ENCODE data around the gene EXOC8.

Gene EXOC8

DNA sequence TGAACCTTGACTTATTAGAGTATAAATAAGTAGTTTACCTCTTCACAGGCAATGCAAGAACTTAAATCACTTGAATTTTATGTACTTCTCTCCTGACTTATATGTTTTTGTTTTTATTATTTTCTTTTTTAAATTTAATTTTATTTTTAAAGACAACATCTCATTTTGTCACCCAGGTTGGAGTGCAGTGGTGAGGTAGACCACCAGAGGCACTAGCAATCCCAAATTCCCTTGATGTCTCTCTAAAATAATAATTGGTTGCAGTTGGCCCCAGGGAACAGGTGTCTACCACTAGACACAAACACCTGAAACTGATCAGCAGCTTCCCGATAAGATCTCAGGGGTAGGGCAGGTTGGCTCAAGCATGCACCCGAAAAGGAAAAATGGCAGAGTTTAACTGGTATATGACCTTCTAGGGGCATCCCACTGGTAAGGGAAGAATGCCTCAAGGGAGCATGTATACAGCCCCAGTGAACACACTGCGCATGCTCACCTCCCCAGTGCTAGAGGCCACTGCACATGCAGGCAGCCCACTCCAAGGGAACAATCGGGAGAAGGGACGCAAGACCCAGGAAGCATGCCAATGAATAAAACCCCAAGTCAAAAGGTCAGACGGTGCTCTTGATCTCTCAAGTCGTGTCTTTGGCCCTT is 14.6 kb downstream of the EXOC8 start:
- Histone ChIP-seq H3K4me3 (ENCODE audit: severe bottlenecking) (no peak overlapping the region), H3K27ac (ENCODE audit: poor library complexity, severe bottlenecking) (no peak overlapping the region), H3K9me3 (ENCODE audit: severe bottlenecking) (no peaks in the 10 kb centered on the region), H3K27me3 (ENCODE audit: insufficient read depth, poor library complexity, severe bottlenecking) (no peaks in the 10 kb centered on the region), H3K4me1 (ENCODE audit: insufficient read depth, poor library complexity, severe bottlenecking) (no peaks in the 10 kb centered on the region), H3K36me3 (ENCODE audit: low read depth) (no peaks in the 10 kb centered on the region)
- TF ChIP-seq, protein P1, sequence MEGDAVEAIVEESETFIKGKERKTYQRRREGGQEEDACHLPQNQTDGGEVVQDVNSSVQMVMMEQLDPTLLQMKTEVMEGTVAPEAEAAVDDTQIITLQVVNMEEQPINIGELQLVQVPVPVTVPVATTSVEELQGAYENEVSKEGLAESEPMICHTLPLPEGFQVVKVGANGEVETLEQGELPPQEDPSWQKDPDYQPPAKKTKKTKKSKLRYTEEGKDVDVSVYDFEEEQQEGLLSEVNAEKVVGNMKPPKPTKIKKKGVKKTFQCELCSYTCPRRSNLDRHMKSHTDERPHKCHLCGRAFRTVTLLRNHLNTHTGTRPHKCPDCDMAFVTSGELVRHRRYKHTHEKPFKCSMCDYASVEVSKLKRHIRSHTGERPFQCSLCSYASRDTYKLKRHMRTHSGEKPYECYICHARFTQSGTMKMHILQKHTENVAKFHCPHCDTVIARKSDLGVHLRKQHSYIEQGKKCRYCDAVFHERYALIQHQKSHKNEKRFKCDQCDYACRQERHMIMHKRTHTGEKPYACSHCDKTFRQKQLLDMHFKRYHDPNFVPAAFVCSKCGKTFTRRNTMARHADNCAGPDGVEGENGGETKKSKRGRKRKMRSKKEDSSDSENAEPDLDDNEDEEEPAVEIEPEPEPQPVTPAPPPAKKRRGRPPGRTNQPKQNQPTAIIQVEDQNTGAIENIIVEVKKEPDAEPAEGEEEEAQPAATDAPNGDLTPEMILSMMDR (IDR thresholded peaks at IDR 0.05; ENCODE audit: poor library complexity, severe bottlenecking), result no peak
- DNase-seq (ENCODE audit: low spot score) (no peak), ATAC-seq (ENCODE audit: low read depth) (no peak)

DNA sequence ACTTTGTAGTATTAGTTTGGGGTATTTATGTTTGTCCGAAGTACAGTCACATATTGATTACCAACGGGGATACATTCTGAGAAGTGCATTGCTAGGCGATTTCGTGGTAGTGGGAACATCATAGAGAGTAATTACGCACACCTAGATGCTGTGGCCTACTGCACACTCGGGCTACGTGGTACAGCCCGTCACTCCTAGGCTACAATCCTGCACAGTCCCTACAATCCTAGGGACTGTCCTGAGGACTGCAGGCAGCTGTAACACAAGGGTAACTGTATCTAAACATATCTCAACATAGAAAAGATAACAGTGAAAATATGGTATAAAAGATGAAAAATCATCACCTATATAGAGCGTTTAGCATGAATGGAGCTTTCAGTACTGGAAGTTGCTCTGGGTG is 18.6 kb downstream of the EXOC8 start:
- H3K36me3 ChIP-seq (ENCODE audit: low read depth), result no peaks in the 10 kb centered on the region
- no peaks in the 10 kb centered on the region for H3K27me3 ChIP-seq (ENCODE audit: insufficient read depth, poor library complexity, severe bottlenecking)
- H3K27ac ChIP-seq (ENCODE audit: poor library complexity, severe bottlenecking), result no peak overlapping the region
- ATAC-seq (ENCODE audit: low read depth), result no peak
- TF ChIP-seq, protein P1 (IDR thresholded peaks at IDR 0.05; ENCODE audit: poor library complexity, severe bottlenecking), result no peak
- DNase-seq (ENCODE audit: low spot score), result no peak
- H3K9me3 ChIP-seq (ENCODE audit: severe bottlenecking), result no peaks in the 10 kb centered on the region
- H3K4me1 ChIP-seq (ENCODE audit: insufficient read depth, poor library complexity, severe bottlenecking), result no peaks in the 10 kb centered on the region
- no peak overlapping the region for H3K4me3 ChIP-seq (ENCODE audit: severe bottlenecking)

DNA sequence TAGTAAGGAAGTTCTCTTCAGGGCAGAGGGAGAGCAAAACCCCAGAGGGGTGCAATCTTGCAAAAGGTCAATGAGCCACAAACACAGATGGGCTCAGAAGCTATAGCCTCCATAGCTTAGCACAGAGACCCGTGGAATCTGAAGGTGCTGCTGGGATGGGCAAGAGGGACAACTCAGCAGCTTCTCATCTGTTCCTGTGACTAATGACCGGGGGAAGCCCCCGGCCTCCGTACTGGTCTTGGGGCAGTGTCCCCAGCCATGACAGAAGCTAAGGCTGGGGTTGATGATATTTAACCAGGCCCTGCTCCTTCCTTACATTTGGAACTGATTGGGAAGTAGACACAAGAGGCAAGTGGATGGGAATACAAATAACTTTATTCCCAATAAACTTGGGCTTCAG is 19.1 kb downstream of the EXOC8 start:
- Histone ChIP-seq H3K36me3 (ENCODE audit: low read depth) (no peaks in the 10 kb centered on the region), H3K9me3 (ENCODE audit: severe bottlenecking) (no peaks in the 10 kb centered on the region), H3K4me1 (ENCODE audit: insufficient read depth, poor library complexity, severe bottlenecking) (no peaks in the 10 kb centered on the region), H3K4me3 (ENCODE audit: severe bottlenecking) (no peak overlapping the region), H3K27ac (ENCODE audit: poor library complexity, severe bottlenecking) (no peak overlapping the region), H3K27me3 (ENCODE audit: insufficient read depth, poor library complexity, severe bottlenecking) (no peaks in the 10 kb centered on the region)
- ATAC-seq (ENCODE audit: low read depth) (no peak), DNase-seq (ENCODE audit: low spot score) (no peak)
- TF ChIP-seq, protein P1 (IDR thresholded peaks at IDR 0.05; ENCODE audit: poor library complexity, severe bottlenecking), result no peak

DNA sequence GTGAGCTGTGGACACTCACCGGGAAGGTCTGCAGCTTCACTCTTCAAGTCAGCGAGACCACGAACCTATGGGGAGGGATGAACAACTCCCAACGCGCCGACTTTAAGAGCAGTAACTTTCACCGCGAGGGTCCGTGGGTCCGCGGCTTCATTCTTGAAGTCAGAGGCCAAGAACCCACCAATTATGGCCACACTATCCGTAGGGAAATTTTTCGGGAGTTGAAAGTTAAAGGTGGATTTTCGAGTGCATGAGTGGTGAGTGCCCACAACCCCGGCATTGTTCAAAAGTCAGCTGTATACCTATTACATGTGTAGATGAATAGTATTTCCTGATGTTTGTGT is 19.7 kb downstream of the EXOC8 start:
- ATAC-seq (ENCODE audit: low read depth), result no peak
- Histone ChIP-seq H3K4me1 (ENCODE audit: insufficient read depth, poor library complexity, severe bottlenecking) (no peaks in the 10 kb centered on the region), H3K27ac (ENCODE audit: poor library complexity, severe bottlenecking) (no peak overlapping the region), H3K27me3 (ENCODE audit: insufficient read depth, poor library complexity, severe bottlenecking) (no peaks in the 10 kb centered on the region), H3K36me3 (ENCODE audit: low read depth) (no peaks in the 10 kb centered on the region), H3K9me3 (ENCODE audit: severe bottlenecking) (no peaks in the 10 kb centered on the region), H3K4me3 (ENCODE audit: severe bottlenecking) (no peak overlapping the region)
- TF ChIP-seq, protein P1 (IDR thresholded peaks at IDR 0.05; ENCODE audit: poor library complexity, severe bottlenecking), result no peak
- no peak for DNase-seq (ENCODE audit: low spot score)

DNA sequence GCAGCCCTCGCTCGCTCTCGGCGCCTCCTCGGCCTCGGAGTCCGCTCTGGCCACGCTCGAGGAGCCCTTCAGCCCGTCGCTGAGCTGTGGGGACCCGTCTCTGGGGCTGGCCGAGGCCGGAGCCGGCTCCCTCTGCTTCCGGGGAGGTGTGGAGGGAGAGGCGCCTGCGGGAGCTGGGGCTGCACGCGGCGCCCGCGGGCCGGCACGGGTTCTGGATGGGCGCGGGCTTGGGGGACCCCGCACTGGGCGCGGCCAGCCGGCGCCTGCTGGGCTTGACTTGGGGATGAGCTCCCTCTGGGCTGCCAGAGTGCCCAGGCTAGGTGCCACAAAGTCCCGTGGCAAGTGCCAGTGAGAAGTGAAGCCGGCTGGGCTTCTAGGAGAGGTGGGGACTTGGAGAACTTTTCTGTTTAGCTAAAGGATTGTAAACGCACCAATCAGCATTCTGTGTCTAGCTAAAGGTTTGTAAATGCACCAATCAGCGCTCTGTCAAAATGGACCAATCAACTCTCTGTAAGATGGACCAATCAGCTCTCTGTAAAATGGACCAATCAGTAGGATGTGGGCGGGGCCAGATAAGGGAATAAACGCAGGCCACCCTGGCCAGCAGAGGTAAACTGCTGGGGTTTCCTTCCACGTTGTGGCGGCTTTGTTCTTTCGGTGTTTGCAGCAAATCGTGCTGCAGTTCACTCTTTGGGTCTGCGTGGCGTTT is 20.2 kb downstream of the EXOC8 start:
- Histone ChIP-seq H3K36me3 (ENCODE audit: low read depth) (no peaks in the 10 kb centered on the region), H3K27me3 (ENCODE audit: insufficient read depth, poor library complexity, severe bottlenecking) (no peaks in the 10 kb centered on the region), H3K9me3 (ENCODE audit: severe bottlenecking) (no peaks in the 10 kb centered on the region), H3K27ac (ENCODE audit: poor library complexity, severe bottlenecking) (no peak overlapping the region), H3K4me1 (ENCODE audit: insufficient read depth, poor library complexity, severe bottlenecking) (no peaks in the 10 kb centered on the region), H3K4me3 (ENCODE audit: severe bottlenecking) (no peak overlapping the region)
- DNase-seq (ENCODE audit: low spot score), result no peak
- no peak for ATAC-seq (ENCODE audit: low read depth)
- TF ChIP-seq, protein P1 (IDR thresholded peaks at IDR 0.05; ENCODE audit: poor library complexity, severe bottlenecking), result no peak

Data from RWPE2 (cell line).